Gastrocnemius medialis (tissue), 4 donors: ENCODE data around the gene TGFBR2. TPM values are rescaled to one million over a fixed set of nuclear protein-coding genes. Genes with fewer than 3 reads are reported as not detected.

Experiments used
- ATAC-seq, 2 donors: fragments of 150-250 bp; one replicate each; pipeline ENCODE4 v1.9.1; 2016
- DNase-seq, 2 donors: peaks; one replicate each; pipeline ENCODE4 v3.0.0-alpha.2; 2019
- H3K27ac ChIP-seq, 4 donors: fragments of 200-600 bp; sonication (generic); 1 replicate in 1 of 4; 2 replicates in 3 of 4; pipeline ENCODE4 v1.5.1; 2016 to 2018; ENCODE audit warnings: mild to moderate bottlenecking in 2 of 4, moderate library complexity in 1 of 4
- H3K27me3 ChIP-seq, 3 donors: fragments of 200-600 bp; sonication (generic) in 2 of 3; 1 replicate in 1 of 3; 2 replicates in 2 of 3; pipeline versions ENCODE4 v1.5.1 to v1.6.0; 2016 to 2019; ENCODE audit warnings: mild to moderate bottlenecking in 1 of 3, moderate library complexity in 1 of 3
- H3K36me3 ChIP-seq, 2 donors: fragments of 200-600 bp; sonication (generic) in 1 of 2; one replicate each; pipeline ENCODE4 v1.5.1; 2017 to 2018
- H3K4me1 ChIP-seq, 2 donors: fragments of 200-600 bp; sonication (generic) in 1 of 2; one replicate each; pipeline ENCODE4 v1.5.1; 2016 to 2017; ENCODE audit warnings: mild to moderate bottlenecking in 2 of 2
- H3K4me3 ChIP-seq, 4 donors: fragments of 200-600 bp; sonication (generic) in 3 of 4; 1 replicate in 1 of 4; 2 replicates in 3 of 4; pipeline ENCODE4 v1.5.1; 2016 to 2019; ENCODE audit warnings: mild to moderate bottlenecking in 2 of 4
- H3K9me3 ChIP-seq, 3 donors: fragments of 200-600 bp; sonication (generic) in 2 of 3; 1 replicate in 1 of 3; 2 replicates in 2 of 3; pipeline ENCODE4 v1.5.1; 2016 to 2019
- CTCF ChIP-seq, 5 experiments: fragments of 450-650 bp in 3 of 5; fragments of 200-600 bp in 2 of 5; sonication (generic) in 2 of 5; IDR thresholded peaks in 4 of 5; conservative IDR thresholded peaks in 1 of 5; 1 replicate in 4 of 5; 2 replicates in 1 of 5; pipeline ENCODE4 v1.5.1; 2016 to 2019; ENCODE audit warnings: antibody characterized with exemption in 5 of 5, mild to moderate bottlenecking in 3 of 5, moderate library complexity in 3 of 5
- POLR2A ChIP-seq, 2 donors: fragments of 450-650 bp; IDR thresholded peaks; one replicate each; pipeline ENCODE4 v1.6.1; 2017; ENCODE audit warnings: antibody characterized with exemption in 2 of 2, mild to moderate bottlenecking in 2 of 2, moderate library complexity in 2 of 2
- in situ Hi-C, 4 donors: fragments of 200-750 bp; cut with MboI; loops; one replicate each; pipeline versions ENCODE4 v1.15.0 to v1.8.0; 2017; ENCODE audit warnings: low sequenced_read_pairs in 4 of 4
- intact Hi-C: fragments of 100-400 bp; cut with DNase I; formaldehyde crosslinking; loops from one replicate; pipeline ENCODE4 v1.15.1; 2023; ENCODE audit warnings: low total_unique reads
- total RNA-seq, 4 donors: library from RNA; depleted of rRNA; stranded (reverse); fragments of >200 nt; gene quantifications; one replicate each; pipeline versions ENCODE4 v1.1.0 to v1.2.3, GENCODE V29; 2016

Gene TGFBR2
- total RNA-seq, 4 donors from 2014 or later: 38.3 to 53.8 (median 47.2) TPM

GRCh38 chr3:30628205-30628900 is 22.0 kb downstream of the TGFBR2 start:
- peak overlapping the region; percentile 52 to 76 (median 68) for H3K27ac ChIP-seq

GRCh38 chr3:30628901-30629590 is 22.6 kb downstream of the TGFBR2 start:
- Histone ChIP-seq H3K4me3 (no peak overlapping the region), H3K4me1 (peaks cover 63 to 88% of the 10 kb centered on the region in 2 donors), H3K36me3 (no peaks in the 10 kb centered on the region), H3K27me3 (no peaks in the 10 kb centered on the region), H3K27ac (peak overlapping the region; percentile 52 to 76 (median 68)), H3K9me3 (no peaks in the 10 kb centered on the region)
- TF ChIP-seq POLR2A (IDR thresholded peaks at IDR 0.05) (no peak), CTCF (IDR thresholded peaks at IDR 0.05 in 4 of 5, conservative IDR thresholded peaks at IDR 0.05 in 1 of 5) (peak in 1 of 5 experiments; percentile 30)
- intact Hi-C loops (no loop called here), in situ Hi-C loops (no loop called here)
- ATAC-seq: peak; percentile 45 to 64
- no peak for DNase-seq

More at GRCh38 chr3:30628205-30628900, 22.0 kb downstream of the TGFBR2 start:
- no peaks in the 10 kb centered on the region for H3K9me3 ChIP-seq
- in situ Hi-C loops: no loop called here
- ATAC-seq (no peak), DNase-seq (no peak)
- intact Hi-C loops: no loop called here
- peaks cover 56 to 85% of the 10 kb centered on the region in 2 donors for H3K4me1 ChIP-seq
- TF ChIP-seq CTCF (IDR thresholded peaks at IDR 0.05 in 4 of 5, conservative IDR thresholded peaks at IDR 0.05 in 1 of 5): no peak
- TF ChIP-seq POLR2A (IDR thresholded peaks at IDR 0.05): no peak
- H3K36me3 ChIP-seq: no peaks in the 10 kb centered on the region
- H3K4me3 ChIP-seq: no peak overlapping the region
- H3K27me3 ChIP-seq: no peaks in the 10 kb centered on the region

- intact Hi-C loops: no loop called here
- Histone ChIP-seq H3K9me3 (no peaks in the 10 kb centered on the region), H3K4me1 (peaks cover 64 to 91% of the 10 kb centered on the region in 2 donors), H3K36me3 (no peaks in the 10 kb centered on the region), H3K4me3 (peak overlapping the region in 1 of 4 donors; percentile 3), H3K27ac (peak overlapping the region; percentile 52 to 76 (median 68)), H3K27me3 (no peaks in the 10 kb centered on the region)
- TF ChIP-seq CTCF (IDR thresholded peaks at IDR 0.05 in 4 of 5, conservative IDR thresholded peaks at IDR 0.05 in 1 of 5): no peak
- no peak for TF ChIP-seq POLR2A (IDR thresholded peaks at IDR 0.05)
- DNase-seq (no peak), ATAC-seq (no peak)
- in situ Hi-C loops: no loop called here
These were observed 23.3 kb downstream of the TGFBR2 start for GRCh38 chr3:30629746-30630145.

GRCh38 chr3:30630238-30631030 is 24.0 kb downstream of the TGFBR2 start:
- no peak for TF ChIP-seq POLR2A (IDR thresholded peaks at IDR 0.05)
- TF ChIP-seq CTCF (IDR thresholded peaks at IDR 0.05 in 4 of 5, conservative IDR thresholded peaks at IDR 0.05 in 1 of 5): no peak
- DNase-seq (no peak), ATAC-seq (no peak)
- Histone ChIP-seq H3K9me3 (no peaks in the 10 kb centered on the region), H3K4me3 (peak overlapping the region in 1 of 4 donors; percentile 3), H3K27me3 (no peaks in the 10 kb centered on the region), H3K27ac (peak overlapping the region; percentile 13 to 76 (median 62)), H3K4me1 (peaks cover 70 to 96% of the 10 kb centered on the region in 2 donors), H3K36me3 (no peaks in the 10 kb centered on the region)
- in situ Hi-C loops (no loop called here), intact Hi-C loops (no loop called here)
